ENCODE measurements around the gene GNB1L.

Gene GNB1L

DNA sequence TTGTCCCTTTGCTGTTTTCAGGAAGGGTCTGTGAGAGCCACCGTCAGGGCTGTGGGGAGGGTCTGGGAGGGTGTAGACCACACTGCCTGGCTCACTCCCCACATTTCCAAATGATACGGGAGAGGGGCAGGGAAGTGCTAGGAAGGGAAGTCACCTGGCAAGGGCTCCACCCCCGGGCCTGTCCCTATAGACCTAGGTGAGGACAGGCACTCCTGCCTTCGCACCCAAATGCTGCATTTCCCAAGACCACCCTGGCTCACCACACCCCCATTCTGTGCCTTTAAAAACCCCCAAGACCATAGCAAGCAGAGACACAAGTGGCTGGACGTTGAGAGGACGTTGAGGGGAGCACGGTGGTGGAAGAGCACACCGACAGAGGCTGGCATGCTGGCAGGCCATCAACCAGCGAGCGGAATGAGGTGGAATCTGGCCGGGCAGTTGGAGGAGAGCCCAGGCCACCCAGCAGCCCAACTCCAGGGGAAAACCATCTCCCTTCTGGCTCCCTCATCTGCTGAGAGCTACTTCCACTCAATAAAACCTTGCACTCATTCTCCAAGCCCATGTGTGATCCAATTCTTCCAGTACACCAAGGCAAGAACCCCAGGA, 45.7 kb downstream of the GNB1L start:
- DNase-seq (ENCODE audit: low read depth in 2 of 2): no peak

- no peak for DNase-seq (ENCODE audit: low read depth in 2 of 2)
Measured at GRCh38 chr22:19807914-19808872, 46.5 kb downstream of the GNB1L start.

DNA sequence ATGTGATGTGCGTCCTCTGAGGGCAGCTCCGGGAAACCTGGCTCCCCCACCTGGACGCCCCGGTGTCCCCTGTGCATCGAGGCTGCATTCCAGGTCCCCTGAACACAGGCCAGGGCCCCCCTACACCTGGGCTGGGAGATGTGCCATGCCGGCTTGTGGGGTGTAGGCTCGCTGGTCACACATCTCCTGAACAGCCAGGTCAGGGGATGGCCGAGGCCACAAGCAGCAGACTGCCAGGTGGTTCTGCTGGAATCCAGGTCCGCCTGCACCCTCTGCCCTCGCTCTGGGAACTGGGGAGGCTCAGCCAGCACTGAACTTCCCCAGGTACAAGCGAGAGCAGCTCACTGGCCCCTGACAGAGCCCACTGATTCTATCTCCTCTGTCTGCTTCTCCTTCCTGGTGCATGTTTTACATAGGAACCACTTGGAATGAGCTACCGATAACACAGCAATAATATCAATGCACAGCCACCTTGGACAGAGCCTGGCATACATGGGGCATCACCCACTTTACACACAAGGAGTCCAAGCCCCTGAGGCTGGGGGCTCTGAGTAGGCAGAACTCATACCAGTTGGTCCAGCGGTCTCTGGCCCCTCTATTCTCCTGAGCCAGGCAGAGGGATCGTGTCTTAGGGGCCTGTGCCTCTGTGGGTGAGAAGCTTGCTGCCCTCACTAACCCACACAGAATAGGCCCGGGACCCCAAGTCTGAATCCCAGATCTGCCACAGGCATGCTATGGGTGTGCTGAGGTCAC, 47.3 kb downstream of the GNB1L start:
- DNase-seq (ENCODE audit: low read depth in 2 of 2): no peak

DNA sequence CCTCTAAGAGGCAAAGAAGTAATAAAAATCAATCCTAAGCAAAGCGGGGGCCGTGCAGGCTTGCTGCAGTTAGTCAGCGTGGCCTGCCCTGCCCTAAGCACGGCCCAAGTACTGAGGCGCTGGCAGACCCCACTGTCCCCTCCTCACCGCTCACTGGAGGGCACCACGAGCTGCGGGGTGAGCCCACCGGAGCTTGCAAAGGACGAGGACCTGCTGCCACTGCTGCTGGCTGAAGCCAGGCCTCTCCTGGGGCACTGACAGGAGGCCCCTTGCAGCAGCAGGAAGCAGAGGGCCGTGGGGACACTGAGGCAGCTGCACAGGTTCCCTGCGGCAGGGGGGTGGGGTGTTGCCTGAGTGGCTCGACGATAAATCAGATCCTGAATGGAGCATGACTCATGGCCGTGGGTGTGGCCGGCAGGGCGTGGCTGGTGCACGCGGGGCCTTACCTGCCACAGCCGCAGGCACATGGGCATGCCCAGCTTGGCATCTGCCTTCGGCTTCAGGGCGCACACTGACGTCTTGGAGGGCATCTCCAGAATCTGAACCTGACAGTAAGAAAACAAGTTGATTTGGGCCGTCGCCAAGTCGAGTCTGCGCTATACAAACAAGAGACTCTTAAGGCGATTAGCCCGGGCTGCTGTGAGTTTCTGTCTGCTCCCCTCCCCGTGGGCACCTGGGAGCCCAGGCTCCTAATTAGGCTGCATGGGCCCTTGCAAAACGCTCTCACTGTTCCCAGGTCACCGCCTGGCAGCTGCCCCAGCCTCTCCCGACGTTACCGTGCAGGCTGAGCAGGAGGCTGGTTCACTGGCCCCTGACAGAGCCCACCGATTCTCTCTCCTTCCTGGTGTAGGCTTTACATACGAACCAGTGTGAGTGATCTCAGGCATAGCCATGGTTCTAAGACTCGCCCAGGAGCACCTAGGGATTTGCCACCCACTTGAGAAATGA, 48.2 kb downstream of the GNB1L start:
- DNase-seq (ENCODE audit: low read depth in 2 of 2): no peak

GRCh38 chr22:19805821-19806212, 48.9 kb downstream of the GNB1L start:
- no peak for DNase-seq (ENCODE audit: low read depth in 2 of 2)

- DNase-seq (ENCODE audit: low read depth in 2 of 2): no peak
Measured at GRCh38 chr22:19803736-19804267, 50.9 kb downstream of the GNB1L start.

GRCh38 chr22:19802894-19803735, 51.6 kb downstream of the GNB1L start:
- DNase-seq (ENCODE audit: low read depth in 2 of 2): no peak

GRCh38 chr22:19802001-19802893, 52.4 kb downstream of the GNB1L start:
- DNase-seq (ENCODE audit: low read depth in 2 of 2): no peak

DNA sequence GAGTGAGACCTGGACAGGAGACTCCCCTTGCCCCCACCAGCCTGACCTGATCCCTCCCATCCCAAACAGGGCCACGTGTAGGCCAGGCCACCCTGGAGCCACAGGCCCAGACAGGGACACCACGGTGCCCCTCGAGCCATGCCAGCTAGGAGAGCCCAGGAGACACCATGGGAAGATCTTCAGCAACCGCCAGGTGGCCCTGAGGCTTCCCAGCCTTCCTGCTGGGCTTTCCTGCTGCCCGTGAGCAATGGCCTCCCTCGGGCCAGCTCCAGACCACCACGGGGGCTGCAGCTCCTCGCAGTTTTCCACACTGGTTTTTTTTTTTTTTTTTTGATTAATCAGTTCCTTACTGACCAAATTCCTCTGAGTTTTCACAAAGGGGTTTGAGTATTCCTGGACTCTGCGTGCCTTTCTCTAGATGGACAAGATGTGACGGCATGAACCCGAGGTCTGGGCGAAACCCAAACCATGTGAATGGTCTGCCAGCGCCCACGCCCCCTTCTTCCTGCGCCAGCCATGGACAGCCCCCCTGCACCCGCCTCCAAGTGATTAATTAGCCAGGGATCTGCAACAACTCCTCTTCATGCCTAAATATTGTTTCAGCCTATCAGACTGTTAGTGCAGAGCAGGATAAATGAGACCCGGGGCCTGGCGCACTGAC, 53.2 kb downstream of the GNB1L start:
- no peak for DNase-seq (ENCODE audit: low read depth in 2 of 2)

DNA sequence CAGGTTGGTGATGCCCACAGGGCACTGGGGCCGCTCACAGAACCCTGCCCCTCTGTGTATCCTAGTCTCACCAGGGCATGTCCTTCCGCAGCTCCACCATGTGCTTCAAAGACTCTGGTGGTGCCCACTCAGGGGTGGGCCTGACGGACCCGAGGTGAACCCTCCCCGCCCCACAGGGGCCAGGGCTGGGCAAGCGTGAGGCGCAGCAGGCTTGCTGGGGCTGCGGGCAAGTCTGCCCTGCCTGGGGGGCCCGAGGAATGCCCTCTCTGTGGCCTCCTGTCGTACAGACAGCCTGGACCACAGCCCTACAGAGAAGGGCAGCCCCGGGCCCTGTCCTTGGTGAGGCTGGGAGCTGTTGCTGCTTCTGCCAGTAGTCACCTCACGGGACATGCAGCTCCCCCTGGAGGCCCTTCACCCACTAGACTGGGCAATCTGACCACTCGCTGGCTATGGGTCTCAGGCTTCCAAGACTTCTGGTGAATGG, 53.9 kb downstream of the GNB1L start:
- DNase-seq (ENCODE audit: low read depth in 2 of 2): no peak

GRCh38 chr22:19800306-19800705, 54.4 kb downstream of the GNB1L start:
- no peak for DNase-seq (ENCODE audit: low read depth in 2 of 2)

DNA sequence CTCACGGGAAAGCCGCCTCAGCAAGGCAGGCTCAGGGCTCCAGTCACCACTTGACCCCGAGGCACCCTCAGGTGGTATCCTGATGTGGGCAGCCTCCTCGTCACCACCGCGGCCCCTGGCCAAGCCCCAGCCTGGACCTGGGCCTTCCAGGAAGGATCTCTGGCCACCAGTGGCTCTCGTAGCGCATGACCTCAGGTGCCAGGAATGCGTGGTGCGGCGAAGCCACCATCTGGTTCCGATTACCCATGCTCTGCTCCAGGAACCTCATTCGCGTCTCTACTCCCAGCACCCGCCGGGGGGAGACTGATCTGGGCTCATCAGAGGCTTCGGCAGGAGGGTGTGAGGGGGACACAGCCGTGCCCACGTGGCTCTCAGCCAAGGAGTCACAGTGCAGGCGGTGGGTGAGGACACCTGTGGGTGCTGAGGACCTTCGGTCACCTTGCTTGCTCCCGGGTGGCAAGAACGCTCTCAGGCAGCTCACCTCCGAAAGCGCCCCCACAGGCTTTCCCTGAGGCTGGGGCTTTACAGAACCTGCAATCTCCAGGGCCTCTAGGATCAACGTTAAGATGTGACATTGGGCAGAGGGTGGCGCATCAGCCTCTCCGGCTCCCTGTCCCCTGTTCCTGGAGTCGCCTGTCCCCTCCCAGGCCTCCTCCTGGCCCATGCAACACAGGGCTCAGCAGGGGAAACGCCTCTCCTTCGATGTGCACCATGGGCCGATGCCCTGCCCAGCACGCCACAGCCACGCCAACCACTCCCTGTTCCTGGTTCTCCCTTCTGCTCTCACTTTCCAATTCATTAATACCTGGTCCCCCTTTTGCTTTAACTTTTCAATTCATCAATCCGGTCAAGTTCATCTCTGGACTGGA, 55.1 kb downstream of the GNB1L start:
- DNase-seq (ENCODE audit: low read depth in 2 of 2): no peak

DNA sequence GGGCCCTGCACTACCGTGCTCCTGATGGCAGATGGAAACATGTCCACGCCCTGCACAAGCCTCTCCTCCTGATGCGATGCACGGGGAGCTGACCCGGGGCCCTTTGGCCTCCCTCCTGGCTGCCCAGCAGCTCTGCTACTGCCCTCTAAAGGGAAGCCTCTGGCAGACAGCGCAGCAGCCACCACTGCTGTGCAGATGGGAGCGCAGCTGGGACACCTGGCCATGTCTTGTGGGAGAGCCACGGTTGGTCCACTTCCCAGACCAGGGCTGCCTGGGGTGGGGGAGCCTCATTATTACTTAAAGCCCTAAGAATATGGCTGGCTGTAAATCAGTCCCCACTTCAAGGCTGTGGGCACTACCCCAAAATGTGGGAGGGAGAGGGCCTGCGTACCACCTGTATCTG, 55.8 kb downstream of the GNB1L start:
- DNase-seq (ENCODE audit: low read depth in 2 of 2): no peak

- DNase-seq (ENCODE audit: low read depth in 2 of 2): no peak
Measured at GRCh38 chr22:19798003-19798665, 56.5 kb downstream of the GNB1L start.

DNA sequence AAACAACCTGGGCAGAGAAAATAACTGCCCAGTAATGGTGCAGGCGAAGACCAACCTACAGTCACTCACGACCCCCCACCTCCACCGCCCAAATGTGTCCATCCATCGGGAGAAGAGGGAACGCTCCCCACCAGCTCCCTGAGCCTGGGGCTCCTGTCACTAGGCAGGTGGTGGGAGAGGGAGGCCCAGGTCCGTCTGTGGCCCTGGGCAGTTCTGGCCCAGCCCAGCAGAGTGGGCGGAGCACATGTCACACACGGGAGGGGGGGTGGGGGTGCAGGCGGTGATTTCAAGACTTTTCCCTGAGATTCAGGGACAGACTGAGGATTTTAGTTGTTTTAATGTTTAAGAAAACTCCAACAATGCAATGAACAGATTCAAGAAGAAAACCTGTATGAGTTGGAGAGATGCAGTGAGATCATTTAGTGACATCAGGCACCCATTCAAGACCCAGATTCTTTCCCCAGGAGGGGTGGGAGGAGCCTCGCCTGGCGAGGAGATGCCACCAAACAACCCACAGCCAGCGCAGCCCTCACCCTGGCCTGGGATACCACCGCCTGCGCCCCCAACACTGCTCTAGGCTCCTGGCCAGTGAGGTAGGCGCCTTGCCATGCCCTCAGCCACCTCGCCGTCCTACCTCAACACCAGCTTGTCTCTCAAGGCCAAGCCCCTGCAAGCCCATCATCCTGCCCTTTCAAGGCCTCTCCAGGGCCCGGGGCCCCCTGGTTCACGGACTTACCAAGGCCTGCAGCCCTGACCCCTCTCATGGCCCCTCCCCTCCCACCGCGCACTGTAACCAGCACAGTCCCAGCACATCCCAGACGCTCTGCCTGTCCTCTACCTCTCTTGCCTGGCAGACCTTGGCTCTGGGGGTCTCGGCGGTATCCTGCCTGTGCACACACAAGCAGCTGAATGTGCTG, 57.3 kb downstream of the GNB1L start:
- no peak for DNase-seq (ENCODE audit: low read depth in 2 of 2)

GRCh38 chr22:19796160-19796559, 58.5 kb downstream of the GNB1L start:
- no peak for DNase-seq (ENCODE audit: low read depth in 2 of 2)

Measured in activated CD8-positive, alpha-beta memory T cell treated with anti-CD3 and anti-CD28 coated beads for 4 hours (primary cell).